NCI-H2107 treated with DMSO at 0.1 percent for 48 hours (cell line): ENCODE results near the gene NDUFB5.
"Not testable (repeated sequence)": the region's sequence is repeated elsewhere in the genome, so short reads cannot be mapped to it uniquely, and the experiment has no call there.

Source experiments
- DNase-seq: peaks from one replicate; lab custom pipeline; 2025; ENCODE audit not compliant: unreplicated experiment; lab: John Stamatoyannopoulos, UW

The NDUFB5 gene

DNA sequence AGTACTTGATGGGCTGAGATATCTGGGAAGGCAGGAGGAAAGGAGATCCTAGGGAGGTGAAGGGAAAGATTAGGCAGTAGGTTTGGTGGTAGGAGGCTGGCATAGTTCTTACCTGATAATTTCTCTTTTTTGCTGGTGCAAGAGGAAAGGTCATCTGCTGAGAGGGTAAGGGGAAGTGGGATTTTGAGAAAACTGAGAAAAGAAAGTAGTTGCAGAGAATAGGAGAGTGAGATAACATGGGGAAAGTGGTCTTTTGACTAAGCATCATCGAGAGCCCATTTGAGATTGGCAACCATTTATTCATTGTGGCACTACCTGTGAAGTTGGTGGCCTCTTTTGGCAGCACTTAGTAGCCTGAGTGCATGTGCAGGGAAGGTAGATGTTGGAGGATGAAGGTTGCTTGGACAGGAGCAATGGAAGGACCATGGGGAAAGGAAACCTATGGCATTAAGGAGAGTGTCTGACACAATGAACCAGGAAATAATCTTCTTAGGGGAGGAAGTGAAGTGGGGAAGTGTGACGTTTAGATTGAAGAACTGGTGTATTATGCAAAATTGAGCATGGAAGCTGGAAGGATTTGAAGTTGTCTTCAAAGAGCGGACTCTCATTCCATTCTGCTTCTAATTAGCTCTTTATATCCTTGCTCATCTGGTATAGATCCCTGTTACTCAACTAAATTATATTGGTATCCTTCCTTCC is 26.3 kb downstream of the NDUFB5 start:
- no peak for DNase-seq

DNA sequence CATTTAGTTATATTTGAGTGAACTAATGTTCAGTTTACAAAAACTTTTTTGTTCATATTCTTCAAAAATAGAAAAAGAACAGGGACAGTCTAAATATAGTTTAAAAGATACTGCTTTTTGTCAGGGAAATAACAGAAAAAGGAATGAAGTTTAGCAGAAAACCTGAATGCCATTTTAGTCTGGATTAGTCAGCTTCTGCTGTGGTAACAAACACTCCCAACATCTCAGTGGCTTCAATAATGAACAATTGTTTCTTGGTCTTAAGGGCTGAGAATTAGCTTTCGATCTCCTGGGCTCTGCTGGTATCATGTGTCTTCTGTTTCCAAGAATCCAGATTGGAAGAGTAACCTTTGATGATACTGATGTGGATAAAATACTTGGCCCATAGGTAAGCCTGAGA is 35.9 kb downstream of the NDUFB5 start:
- no peak for DNase-seq

GRCh38 chr3:179642871-179643270 is 38.3 kb downstream of the NDUFB5 start:
- DNase-seq = no peak

GRCh38 chr3:179643837-179644236 is 39.2 kb downstream of the NDUFB5 start:
- DNase-seq = not testable (repeated sequence)

GRCh38 chr3:179646177-179646576 is 41.6 kb downstream of the NDUFB5 start:
- DNase-seq = no peak

GRCh38 chr3:179651687-179652446 is 47.3 kb downstream of the NDUFB5 start:
- DNase-seq = no peak

- DNase-seq = peak; percentile 58
Measured at GRCh38 chr3:179652447-179653095, 48.0 kb downstream of the NDUFB5 start, which contains the start of gene USP13. Gene USP13, plus strand, starts transcription at chr3:179653040. Its CDS starts 186 bp downstream, at chr3:179653226.

GRCh38 chr3:179653096-179653797 is 48.7 kb downstream of the NDUFB5 start:
- peak; percentile 82 for DNase-seq

DNA sequence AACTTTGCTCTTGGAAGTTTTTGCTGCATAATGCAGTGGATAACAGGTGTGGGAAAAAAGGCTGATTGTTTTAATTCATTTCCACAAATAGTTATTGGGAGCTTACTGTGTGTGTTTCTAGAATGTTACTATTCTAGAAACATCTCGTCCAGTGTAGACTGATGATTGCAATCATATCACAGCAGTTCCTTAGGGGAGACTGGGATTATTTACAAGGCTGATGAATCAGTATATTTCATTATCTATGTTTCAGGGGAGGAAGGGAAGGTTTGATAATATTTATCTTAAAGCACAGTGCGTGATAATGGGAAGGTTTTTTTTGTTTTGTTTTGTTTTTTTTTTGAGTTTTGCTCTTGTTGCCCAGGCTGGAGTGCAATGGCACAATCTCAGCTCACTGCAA is 50.6 kb downstream of the NDUFB5 start:
- DNase-seq = no peak

- no peak for DNase-seq
Measured at GRCh38 chr3:179658606-179659005, 54.0 kb downstream of the NDUFB5 start.

DNA sequence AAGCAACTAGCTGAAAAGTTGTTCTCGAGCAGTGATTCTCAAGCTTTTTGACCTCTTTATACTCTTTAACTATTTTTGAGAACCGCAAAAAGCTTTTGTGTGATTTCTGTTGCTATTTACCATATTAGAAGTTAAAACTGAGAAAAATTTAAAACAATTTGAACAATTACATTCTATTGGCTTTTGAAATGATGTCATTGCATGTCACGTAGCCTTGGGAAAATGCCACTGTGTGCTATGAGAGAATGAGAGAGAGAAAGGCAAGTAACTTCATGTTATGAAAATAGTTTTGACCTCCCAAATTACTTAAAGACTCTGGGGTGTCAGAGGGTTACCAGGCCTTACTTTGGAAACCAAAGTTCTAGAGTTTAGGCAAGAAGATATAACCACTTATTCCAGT is 56.3 kb downstream of the NDUFB5 start:
- no peak for DNase-seq

DNA sequence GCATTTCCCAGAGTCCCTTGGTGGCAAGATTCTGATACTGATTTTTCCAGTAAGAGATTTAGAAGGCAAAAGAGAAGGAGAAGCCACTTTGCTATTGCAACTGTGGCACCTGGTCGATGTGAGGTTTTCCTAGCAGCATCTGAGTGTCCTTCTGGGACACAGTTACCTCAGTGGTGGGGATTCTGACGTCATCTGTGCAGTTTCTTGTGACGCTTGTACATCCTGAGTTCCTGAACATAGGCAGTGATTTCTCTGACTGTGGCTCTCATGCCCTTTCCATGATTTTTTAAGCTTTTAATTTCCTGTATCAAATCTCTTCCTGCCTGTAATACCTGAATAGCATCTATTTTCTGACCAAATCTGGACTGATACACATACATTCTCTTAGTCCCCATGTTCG is 57.2 kb downstream of the NDUFB5 start:
- DNase-seq = no peak

DNA sequence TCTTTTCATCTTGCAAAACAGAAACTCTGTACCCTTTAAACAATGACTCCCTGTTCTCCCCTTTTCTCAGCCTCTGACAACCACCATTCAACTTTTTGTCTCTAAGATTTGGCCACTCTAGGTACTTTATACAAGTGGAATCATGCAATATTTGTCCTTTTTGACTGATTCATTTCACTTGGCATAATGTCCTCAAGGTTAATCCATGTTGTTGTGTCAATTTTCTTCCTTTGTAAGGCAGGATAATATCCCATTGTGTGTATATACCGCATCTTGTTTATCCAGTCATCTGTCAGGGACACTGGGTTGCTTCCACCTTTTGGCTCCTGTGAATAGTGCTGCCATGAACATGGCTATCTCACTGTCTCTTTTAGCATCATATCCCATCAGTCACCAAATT is 58.5 kb downstream of the NDUFB5 start:
- DNase-seq = no peak

GRCh38 chr3:179666030-179666429 is 61.4 kb downstream of the NDUFB5 start:
- DNase-seq = no peak

DNA sequence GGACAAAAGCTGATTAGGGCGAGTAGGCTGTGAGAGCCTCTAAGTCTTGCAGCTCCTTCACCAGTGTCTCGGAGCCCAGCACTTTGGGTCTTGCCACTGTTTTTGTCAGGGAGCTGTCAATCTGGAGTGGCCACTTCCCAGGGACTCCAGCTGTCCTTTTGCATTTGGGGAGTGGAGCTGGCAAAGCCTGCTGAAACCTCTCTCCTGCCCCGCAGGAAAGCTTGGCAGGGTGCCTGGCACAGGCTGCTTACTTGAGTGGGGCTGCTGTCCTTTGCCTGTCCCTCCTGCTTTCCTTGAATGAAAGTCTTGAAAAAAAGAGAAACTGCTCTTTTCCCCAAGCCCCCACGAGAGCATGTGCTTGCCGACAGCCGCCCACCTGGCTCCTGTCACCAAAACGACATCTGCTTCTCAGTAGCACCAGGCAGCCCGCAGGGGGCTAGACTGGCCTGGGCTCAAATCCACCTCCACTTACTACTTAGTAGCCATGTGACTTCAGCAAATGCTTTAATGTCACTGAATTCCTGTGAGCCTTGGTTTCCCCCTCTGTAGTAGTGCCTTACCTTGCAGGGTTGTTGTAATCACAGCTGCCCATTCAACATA is 61.9 kb downstream of the NDUFB5 start:
- peak; percentile 77 for DNase-seq

- DNase-seq = no peak
Measured at GRCh38 chr3:179668429-179668828, 63.8 kb downstream of the NDUFB5 start.

DNA sequence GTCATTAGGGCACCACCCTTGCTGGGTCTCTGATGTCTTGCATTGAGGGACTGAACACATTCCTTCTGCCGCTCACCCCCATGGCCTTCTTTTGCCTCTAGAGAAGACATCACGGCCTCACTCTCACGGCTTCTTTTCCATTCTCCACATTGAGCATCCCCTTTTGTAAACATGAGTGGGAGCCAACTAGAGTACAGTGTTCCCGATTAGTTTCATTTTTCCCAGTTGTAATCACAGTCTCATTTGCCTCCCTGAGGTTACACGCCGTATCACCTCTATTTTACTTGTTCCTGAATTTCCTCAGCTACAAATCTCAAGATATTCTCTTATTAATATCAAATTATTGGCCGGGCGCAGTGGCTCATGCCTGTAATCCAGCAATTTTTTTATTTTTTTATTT is 65.7 kb downstream of the NDUFB5 start:
- DNase-seq = no peak

DNA sequence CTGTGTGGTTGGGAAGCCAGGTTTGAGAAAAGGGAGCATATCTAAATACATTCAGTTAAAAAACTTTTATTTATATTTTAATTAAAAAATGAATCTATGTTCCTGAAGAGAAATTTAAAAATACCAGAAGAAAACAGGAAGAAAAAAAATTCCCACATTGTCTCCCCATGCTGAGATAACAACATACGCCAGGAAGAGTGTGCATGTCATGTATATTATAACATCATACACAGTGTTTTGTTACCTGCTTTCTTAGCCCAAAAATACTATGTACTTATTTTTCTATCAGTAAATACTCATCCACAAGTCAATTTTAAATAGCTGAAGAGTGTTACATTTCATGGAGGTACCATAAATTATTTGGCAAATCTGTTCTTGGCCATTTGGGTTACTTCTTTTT is 66.7 kb downstream of the NDUFB5 start:
- DNase-seq = no peak

GRCh38 chr3:179671747-179672242 is 67.2 kb downstream of the NDUFB5 start:
- DNase-seq = no peak

DNA sequence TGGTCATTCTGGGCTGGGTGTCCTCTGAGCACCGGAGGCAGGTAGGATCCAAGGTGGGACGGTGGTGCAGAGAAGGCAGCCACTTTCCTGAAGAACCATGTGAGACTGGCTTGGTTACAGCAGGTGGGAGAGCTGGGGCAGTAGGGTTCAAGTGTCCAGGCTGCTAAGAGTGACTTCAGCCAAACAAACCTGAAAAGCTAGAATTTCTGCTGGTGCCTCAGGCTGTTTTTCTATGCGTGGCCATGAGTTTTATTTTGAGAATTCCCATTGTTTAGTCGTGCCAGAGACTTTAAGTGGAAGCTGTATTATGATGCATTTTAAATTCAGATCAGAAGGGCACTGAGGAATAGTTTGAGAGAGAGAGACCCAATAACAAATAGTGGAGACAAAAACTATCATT is 68.3 kb downstream of the NDUFB5 start:
- no peak for DNase-seq

GRCh38 chr3:179673523-179673922 is 68.9 kb downstream of the NDUFB5 start:
- no peak for DNase-seq
